ENCODE measurements around the gene PLA2G4D. TPM values are rescaled to one million over a fixed set of nuclear protein-coding genes. Genes with fewer than 3 reads are reported as not detected.
A peak's percentile ranks its signal among the peaks of the same experiment; 100 is the strongest.

The PLA2G4D gene
- total and polyA plus RNA-seq, 2 donors: 0.28 to 2.7 TPM

DNA sequence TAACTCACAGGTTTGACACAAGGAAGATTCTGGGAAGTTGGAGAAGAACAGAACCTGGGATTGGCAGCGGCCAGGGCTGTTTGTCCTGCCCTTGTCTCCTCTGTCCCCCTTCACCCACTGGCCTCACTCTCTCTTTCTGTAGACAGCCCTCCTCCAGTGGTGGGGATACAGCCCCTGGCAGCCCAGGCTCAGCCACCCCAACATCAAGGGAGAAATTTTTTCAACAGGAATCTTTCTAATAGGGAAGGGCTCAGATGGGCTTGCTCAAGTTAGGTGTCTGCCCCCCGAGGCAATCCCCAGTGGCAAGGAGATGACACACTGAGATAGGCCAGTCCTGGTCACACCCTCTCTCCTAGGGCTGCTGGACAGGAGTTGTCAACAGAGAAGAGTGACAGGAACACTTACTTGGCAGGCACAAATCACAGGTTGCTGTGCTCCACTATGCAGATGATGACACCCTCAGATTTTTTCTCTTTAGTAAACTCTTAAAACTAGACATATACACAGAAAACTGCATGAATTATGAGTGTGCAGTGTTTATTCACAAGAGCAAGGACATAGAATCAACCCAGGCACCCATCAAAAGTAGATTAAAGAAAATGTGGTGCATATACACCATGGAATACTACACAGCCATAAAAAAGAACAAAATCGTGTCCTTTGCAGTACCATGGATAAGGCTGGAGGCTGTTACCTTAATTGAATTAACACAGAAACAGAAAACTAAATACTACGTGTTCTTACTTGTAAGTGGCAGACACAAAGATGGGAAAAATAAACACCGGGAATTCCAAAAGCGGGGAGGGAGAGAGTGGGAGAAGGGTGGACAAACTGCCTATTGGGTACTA, 36.3 kb downstream of the PLA2G4D start:
- Histone ChIP-seq H3K27me3 (ENCODE audit: control insufficient read depth in 2 of 2, insufficient read depth in 1 of 2, low read length in 1 of 2) (peaks cover 2 to 23% of the 10 kb centered on the region in 2 donors), H3K36me3 (ENCODE audit: control insufficient read depth in 2 of 2, insufficient read depth in 2 of 2, low read length in 1 of 2) (no peaks in the 10 kb centered on the region), H3K4me3 (ENCODE audit: low read length in 2 of 2) (no peak overlapping the region), H3K9me3 (ENCODE audit: control insufficient read depth in 2 of 2, insufficient read depth in 1 of 2, low read length in 1 of 2) (no peaks in the 10 kb centered on the region), H3K27ac (ENCODE audit: low read depth in 1 of 2, low read length in 1 of 2) (peak overlapping the region in 1 of 2 donors; percentile 36), H3K4me1 (ENCODE audit: control insufficient read depth in 2 of 2, insufficient read depth in 2 of 2, low read length in 2 of 2) (peaks cover 4 to 11% of the 10 kb centered on the region in 2 donors)
- no peak for DNase-seq (ENCODE audit: low read depth in 6 of 9, low spot score in 9 of 9)
- 87% methylated on average over 6 of the region's 6 CpGs for WGBS

DNA sequence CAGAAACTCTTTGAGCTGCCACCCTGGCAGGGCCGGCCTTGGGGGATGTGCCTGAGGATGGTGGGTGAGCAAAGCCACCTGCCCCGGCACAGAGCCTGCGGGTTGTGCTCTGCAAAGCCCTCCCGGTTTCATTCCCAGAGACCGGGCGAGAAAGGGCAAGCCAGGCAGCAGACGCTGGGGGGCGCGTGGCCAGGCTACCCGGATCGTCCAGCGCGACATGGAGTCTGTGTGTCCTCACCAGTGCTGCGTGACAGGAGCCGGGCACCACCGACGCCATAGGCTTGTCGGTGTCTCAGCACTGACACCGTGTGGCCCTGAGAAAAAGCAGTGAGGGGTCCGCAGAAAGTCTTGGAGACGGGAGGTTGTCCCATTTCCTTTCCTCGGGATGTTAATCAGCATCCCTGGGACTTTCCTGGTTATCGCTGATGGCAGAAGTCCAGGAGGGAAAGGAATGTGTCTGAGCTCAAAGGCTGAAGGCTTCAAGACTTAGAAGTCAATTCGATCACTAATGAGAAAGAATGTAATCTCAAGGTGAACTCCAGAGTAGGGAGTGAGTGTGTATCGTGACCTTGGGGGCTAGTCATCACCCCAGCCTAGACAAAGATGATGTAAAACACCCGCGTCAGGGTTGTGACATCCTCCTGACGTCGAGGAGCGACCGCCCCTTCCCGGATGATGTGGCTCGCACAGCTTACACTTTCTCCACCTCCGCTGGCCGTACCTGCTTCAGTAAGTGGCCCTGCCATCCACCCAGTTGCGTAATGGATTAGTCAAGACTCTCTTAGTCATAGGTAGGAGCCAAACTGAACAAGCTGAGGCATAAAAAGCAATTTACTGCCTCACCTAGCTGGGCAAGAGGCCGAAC, 37.2 kb downstream of the PLA2G4D start:
- Histone ChIP-seq H3K27me3 (ENCODE audit: control insufficient read depth in 2 of 2, insufficient read depth in 1 of 2, low read length in 1 of 2) (peaks cover 2 to 24% of the 10 kb centered on the region in 2 donors), H3K4me3 (ENCODE audit: low read length in 2 of 2) (peak overlapping the region; percentile 26 to 34), H3K9me3 (ENCODE audit: control insufficient read depth in 2 of 2, insufficient read depth in 1 of 2, low read length in 1 of 2) (no peaks in the 10 kb centered on the region), H3K36me3 (ENCODE audit: control insufficient read depth in 2 of 2, insufficient read depth in 2 of 2, low read length in 1 of 2) (no peaks in the 10 kb centered on the region), H3K4me1 (ENCODE audit: control insufficient read depth in 2 of 2, insufficient read depth in 2 of 2, low read length in 2 of 2) (peaks cover 4 to 11% of the 10 kb centered on the region in 2 donors), H3K27ac (ENCODE audit: low read depth in 1 of 2, low read length in 1 of 2) (peak overlapping the region in 1 of 2 donors; percentile 62)
- DNase-seq (ENCODE audit: low read depth in 6 of 9, low spot score in 9 of 9): peak in 6 of 9 donors; percentile 8 to 47 (median 27)
- 21% methylated on average over 37 of the region's 37 CpGs for WGBS

DNA sequence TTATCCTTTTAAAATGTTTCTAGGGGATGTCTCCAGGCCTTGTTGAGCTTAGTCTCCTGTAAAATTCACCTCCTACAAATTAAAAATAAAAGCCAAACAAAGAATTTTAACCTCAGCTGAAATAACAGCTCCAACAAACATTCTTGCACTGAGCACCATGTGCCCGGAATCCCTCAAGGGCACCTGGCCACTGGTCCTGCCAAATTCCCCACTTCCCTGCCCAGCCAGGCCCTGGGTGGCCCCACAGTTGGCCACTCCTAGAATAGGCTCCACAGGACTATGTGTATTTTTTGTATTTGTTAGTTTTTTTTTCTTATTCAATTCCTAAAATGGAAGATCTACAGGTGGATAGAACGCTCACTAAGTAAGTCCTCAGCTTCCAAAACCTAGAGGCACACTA, 40.4 kb downstream of the PLA2G4D start:
- Histone ChIP-seq H3K27ac (ENCODE audit: low read depth in 1 of 2, low read length in 1 of 2) (no peak overlapping the region), H3K9me3 (ENCODE audit: control insufficient read depth in 2 of 2, insufficient read depth in 1 of 2, low read length in 1 of 2) (no peaks in the 10 kb centered on the region), H3K4me3 (ENCODE audit: low read length in 2 of 2) (no peak overlapping the region), H3K36me3 (ENCODE audit: control insufficient read depth in 2 of 2, insufficient read depth in 2 of 2, low read length in 1 of 2) (no peaks in the 10 kb centered on the region), H3K27me3 (ENCODE audit: control insufficient read depth in 2 of 2, insufficient read depth in 1 of 2, low read length in 1 of 2) (peaks cover 2 to 24% of the 10 kb centered on the region in 2 donors), H3K4me1 (ENCODE audit: control insufficient read depth in 2 of 2, insufficient read depth in 2 of 2, low read length in 2 of 2) (peaks cover 4 to 11% of the 10 kb centered on the region in 2 donors)
- no peak for DNase-seq (ENCODE audit: low read depth in 6 of 9, low spot score in 9 of 9)
- WGBS: 96% methylated on average over 2 of the region's 2 CpGs

DNA sequence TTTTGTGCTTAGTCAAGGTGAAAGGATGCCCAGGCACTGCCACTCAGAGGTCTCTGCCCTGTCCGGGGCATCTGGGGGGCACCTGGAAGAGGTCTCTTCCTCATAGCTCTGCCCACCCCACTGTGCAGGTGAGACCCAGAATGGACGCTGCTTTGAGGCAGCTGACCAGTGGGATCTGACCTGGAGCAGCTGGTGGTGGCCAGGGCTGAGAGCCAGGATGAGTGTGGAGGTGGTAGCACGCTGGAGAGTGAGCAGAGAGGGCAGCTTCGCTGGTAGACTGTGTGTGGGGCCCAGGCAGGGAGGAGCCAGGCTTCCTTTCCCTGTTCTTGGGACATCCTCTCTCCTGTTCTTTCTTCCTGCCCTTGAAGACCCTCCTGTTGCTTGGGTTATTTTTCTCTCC, 41.4 kb downstream of the PLA2G4D start:
- 91% methylated on average over 4 of the region's 4 CpGs for WGBS
- Histone ChIP-seq H3K4me1 (ENCODE audit: control insufficient read depth in 2 of 2, insufficient read depth in 2 of 2, low read length in 2 of 2) (peaks cover 4 to 11% of the 10 kb centered on the region in 2 donors), H3K36me3 (ENCODE audit: control insufficient read depth in 2 of 2, insufficient read depth in 2 of 2, low read length in 1 of 2) (no peaks in the 10 kb centered on the region), H3K4me3 (ENCODE audit: low read length in 2 of 2) (no peak overlapping the region), H3K27ac (ENCODE audit: low read depth in 1 of 2, low read length in 1 of 2) (no peak overlapping the region), H3K27me3 (ENCODE audit: control insufficient read depth in 2 of 2, insufficient read depth in 1 of 2, low read length in 1 of 2) (peaks cover 2 to 24% of the 10 kb centered on the region in 2 donors), H3K9me3 (ENCODE audit: control insufficient read depth in 2 of 2, insufficient read depth in 1 of 2, low read length in 1 of 2) (no peaks in the 10 kb centered on the region)
- DNase-seq (ENCODE audit: low read depth in 6 of 9, low spot score in 9 of 9): no peak

DNA sequence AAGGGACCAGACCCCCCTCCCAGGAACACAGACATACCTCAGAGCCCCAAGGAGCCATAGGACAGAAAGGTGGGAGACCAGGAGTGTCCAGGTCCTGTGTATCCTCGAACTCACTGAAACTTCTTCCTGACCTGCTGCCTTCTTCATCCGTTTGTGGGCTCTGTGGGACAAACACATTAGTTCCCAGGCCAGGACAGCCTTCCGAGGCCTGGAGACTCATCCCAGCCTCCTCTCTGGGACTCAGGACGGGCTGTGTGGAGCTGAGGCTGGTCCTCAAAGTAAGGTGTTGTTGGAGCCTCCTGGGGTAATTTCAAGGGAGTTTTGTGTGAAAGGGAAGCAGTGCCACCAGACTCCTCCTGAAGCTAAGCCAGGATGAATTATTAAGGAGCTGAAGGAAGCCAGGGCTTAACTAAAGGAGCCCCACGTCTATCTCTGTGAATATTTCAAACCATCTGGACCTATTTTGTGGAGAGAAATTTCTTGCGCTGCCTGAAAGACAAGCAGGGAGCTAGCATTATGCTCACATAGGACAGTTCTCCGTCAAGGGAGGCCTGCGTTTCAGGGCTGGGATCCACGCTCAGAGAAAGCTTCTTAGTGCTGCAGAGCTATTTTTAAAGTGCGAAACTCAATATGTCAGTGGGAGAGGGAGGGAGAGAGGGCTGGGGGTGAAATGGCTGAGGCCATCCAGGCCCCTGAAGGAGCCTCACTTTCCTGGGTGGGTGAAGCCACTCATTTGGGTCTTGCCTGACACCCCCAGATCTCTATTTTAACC, 43.7 kb downstream of the PLA2G4D start:
- 95% methylated on average over 10 of the region's 10 CpGs for WGBS
- DNase-seq (ENCODE audit: low read depth in 6 of 9, low spot score in 9 of 9): no peak
- peaks cover 0 to 4% of the 10 kb centered on the region in 2 donors for H3K27me3 ChIP-seq (ENCODE audit: control insufficient read depth in 2 of 2, insufficient read depth in 1 of 2, low read length in 1 of 2)
- H3K36me3 ChIP-seq (ENCODE audit: control insufficient read depth in 2 of 2, insufficient read depth in 2 of 2, low read length in 1 of 2): no peaks in the 10 kb centered on the region
- H3K4me3 ChIP-seq (ENCODE audit: low read length in 2 of 2): no peak overlapping the region
- no peak overlapping the region for H3K27ac ChIP-seq (ENCODE audit: low read depth in 1 of 2, low read length in 1 of 2)
- no peaks in the 10 kb centered on the region for H3K4me1 ChIP-seq (ENCODE audit: control insufficient read depth in 2 of 2, insufficient read depth in 2 of 2, low read length in 2 of 2)
- no peaks in the 10 kb centered on the region for H3K9me3 ChIP-seq (ENCODE audit: control insufficient read depth in 2 of 2, insufficient read depth in 1 of 2, low read length in 1 of 2)

DNA sequence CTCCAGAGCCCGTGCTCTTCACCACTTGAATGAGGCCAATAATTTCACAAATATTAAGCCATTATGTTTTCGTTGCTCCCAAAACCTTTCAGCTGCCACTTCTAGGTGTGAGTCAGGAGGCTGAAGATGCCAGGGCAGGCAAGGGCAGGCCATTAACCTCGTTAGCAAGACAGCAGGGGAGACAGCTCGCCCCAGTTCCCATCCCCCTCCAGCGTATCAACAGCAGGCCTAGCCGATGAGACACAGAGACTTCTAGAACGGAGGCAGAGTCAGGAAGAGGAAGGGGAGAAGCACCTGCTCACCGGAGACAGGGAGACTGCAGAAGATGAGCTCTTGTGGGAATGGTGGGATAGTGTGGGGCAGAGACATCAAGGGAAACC, 45.6 kb downstream of the PLA2G4D start:
- H3K4me3 ChIP-seq (ENCODE audit: low read length in 2 of 2): no peak overlapping the region
- peaks cover 0 to 4% of the 10 kb centered on the region in 2 donors for H3K27me3 ChIP-seq (ENCODE audit: control insufficient read depth in 2 of 2, insufficient read depth in 1 of 2, low read length in 1 of 2)
- no peaks in the 10 kb centered on the region for H3K4me1 ChIP-seq (ENCODE audit: control insufficient read depth in 2 of 2, insufficient read depth in 2 of 2, low read length in 2 of 2)
- no peak for DNase-seq (ENCODE audit: low read depth in 6 of 9, low spot score in 9 of 9)
- no peaks in the 10 kb centered on the region for H3K36me3 ChIP-seq (ENCODE audit: control insufficient read depth in 2 of 2, insufficient read depth in 2 of 2, low read length in 1 of 2)
- WGBS: 94% methylated on average over 8 of the region's 8 CpGs
- H3K27ac ChIP-seq (ENCODE audit: low read depth in 1 of 2, low read length in 1 of 2): no peak overlapping the region
- no peaks in the 10 kb centered on the region for H3K9me3 ChIP-seq (ENCODE audit: control insufficient read depth in 2 of 2, insufficient read depth in 1 of 2, low read length in 1 of 2)

DNA sequence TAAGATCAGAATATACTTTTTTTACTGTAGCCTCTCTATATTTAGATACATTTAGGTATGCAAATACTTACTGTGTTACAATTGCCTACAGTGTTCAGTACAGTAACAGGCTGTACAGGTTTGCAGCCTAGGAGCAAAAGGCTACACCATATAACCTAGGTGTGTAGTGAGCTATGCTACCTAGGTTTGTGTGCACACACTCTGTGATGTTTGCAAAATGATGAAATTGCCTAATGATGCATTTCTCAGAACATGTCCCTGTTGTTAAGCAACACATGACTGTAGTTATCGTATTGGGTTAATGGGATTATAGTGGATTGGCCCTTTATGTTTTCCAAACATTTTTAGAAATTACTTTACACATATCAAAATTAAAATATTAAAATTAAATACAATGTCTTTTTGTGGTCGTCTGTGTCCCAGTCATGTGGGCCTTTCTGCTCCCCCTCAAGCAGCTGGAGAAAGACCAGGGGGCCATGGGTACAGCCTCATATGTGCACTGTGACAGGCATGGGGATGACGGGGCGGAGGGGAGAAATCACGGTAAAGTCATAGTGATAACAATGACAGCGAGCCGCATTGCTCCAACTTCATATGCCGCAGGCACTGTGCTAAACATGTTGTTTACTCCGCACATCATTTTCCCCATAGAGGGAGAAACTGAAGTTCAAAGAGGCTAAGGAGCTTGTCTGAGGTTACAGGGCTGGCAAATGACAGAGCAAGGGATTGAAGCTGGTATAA, 46.1 kb downstream of the PLA2G4D start:
- H3K9me3 ChIP-seq (ENCODE audit: control insufficient read depth in 2 of 2, insufficient read depth in 1 of 2, low read length in 1 of 2): no peaks in the 10 kb centered on the region
- H3K36me3 ChIP-seq (ENCODE audit: control insufficient read depth in 2 of 2, insufficient read depth in 2 of 2, low read length in 1 of 2): no peaks in the 10 kb centered on the region
- H3K4me1 ChIP-seq (ENCODE audit: control insufficient read depth in 2 of 2, insufficient read depth in 2 of 2, low read length in 2 of 2): no peaks in the 10 kb centered on the region
- H3K27me3 ChIP-seq (ENCODE audit: control insufficient read depth in 2 of 2, insufficient read depth in 1 of 2, low read length in 1 of 2): peaks cover 0 to 4% of the 10 kb centered on the region in 2 donors
- no peak for DNase-seq (ENCODE audit: low read depth in 6 of 9, low spot score in 9 of 9)
- no peak overlapping the region for H3K4me3 ChIP-seq (ENCODE audit: low read length in 2 of 2)
- H3K27ac ChIP-seq (ENCODE audit: low read depth in 1 of 2, low read length in 1 of 2): no peak overlapping the region
- 97% methylated on average over 9 of the region's 9 CpGs for WGBS

DNA sequence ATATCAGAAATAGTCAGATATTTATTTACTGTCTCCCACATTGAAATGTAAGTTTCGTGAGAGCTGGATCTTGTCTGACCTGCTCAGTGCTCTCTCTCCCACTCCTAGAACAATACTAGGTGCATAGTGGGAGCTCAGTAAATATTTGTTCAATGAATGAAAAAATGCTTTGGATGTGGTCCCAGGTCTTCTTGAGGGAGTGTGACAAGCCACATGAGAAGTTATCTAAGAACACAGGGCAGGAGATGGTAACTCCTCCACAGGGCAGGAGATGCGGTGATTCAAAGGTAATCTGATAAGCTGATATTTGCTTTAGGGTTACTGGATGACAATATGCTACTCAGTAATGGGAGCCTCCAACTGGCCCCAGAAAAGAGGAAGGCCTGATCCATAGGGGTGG, 47.8 kb downstream of the PLA2G4D start:
- 99% methylated on average over 2 of the region's 2 CpGs for WGBS
- Histone ChIP-seq H3K27ac (ENCODE audit: low read depth in 1 of 2, low read length in 1 of 2) (no peak overlapping the region), H3K27me3 (ENCODE audit: control insufficient read depth in 2 of 2, insufficient read depth in 1 of 2, low read length in 1 of 2) (no peaks in the 10 kb centered on the region), H3K9me3 (ENCODE audit: control insufficient read depth in 2 of 2, insufficient read depth in 1 of 2, low read length in 1 of 2) (no peaks in the 10 kb centered on the region), H3K4me1 (ENCODE audit: control insufficient read depth in 2 of 2, insufficient read depth in 2 of 2, low read length in 2 of 2) (no peaks in the 10 kb centered on the region), H3K36me3 (ENCODE audit: control insufficient read depth in 2 of 2, insufficient read depth in 2 of 2, low read length in 1 of 2) (no peaks in the 10 kb centered on the region), H3K4me3 (ENCODE audit: low read length in 2 of 2) (no peak overlapping the region)
- no peak for DNase-seq (ENCODE audit: low read depth in 6 of 9, low spot score in 9 of 9)
